K562 (cell line): ENCODE data around the gene CCAR1. TPM values are rescaled to one million over a fixed set of nuclear protein-coding genes. Genes with fewer than 3 reads are reported as not detected.

Source experiments
- BHLHE40 ChIP-seq: IDR thresholded peaks from 2 replicates; pipeline ENCODE4 v1.6.1; 2011; ENCODE audit warnings: low read length, improper control_type of control experiment
- EP300 ChIP-seq: IDR thresholded peaks from 2 replicates; pipeline ENCODE4 v1.6.1; 2012; ENCODE audit warnings: low read length, improper control_type of control experiment
- GATAD2B ChIP-seq: fragments of 450-650 bp; IDR thresholded peaks from 2 replicates; pipeline ENCODE4 v1.6.1; 2017; ENCODE audit warnings: mild to moderate bottlenecking, borderline replicate concordance
- KLF1 ChIP-seq: fragments of 450-650 bp; IDR thresholded peaks from 2 replicates; pipeline ENCODE4 v1.6.1; 2016; ENCODE audit warnings: missing genetic modification characterization, missing compliant biosample characterization
- MCM2 ChIP-seq: fragments of 450-650 bp; IDR thresholded peaks from 2 replicates; pipeline ENCODE4 v1.6.1; 2017; ENCODE audit warnings: low read depth, mild to moderate bottlenecking
- NR1H2 ChIP-seq: sonication (generic); formaldehyde crosslinking; IDR thresholded peaks from 2 replicates; pipeline ENCODE4 v1.4.0; 2020; ENCODE audit warnings: mild to moderate bottlenecking, missing genetic modification reagents
- POLR2B ChIP-seq: fragments of 450-650 bp; IDR thresholded peaks from 2 replicates; pipeline ENCODE4 v1.6.1; 2018; ENCODE audit warnings: low read depth; ENCODE audit not compliant: partially characterized antibody
- RBM22 ChIP-seq: fragments of 200-400 bp; formaldehyde crosslinking; IDR thresholded peaks from 2 replicates; pipeline ENCODE4 v1.6.1; 2018; ENCODE audit warnings: low read length, low read depth; ENCODE audit not compliant: poor library complexity, severe bottlenecking
- ZNF584 ChIP-seq: fragments of 200-800 bp; sonication (Bioruptor generic); IDR thresholded peaks from 2 replicates; pipeline ENCODE4 v1.6.1; 2016; ENCODE audit warnings: low read depth, mild to moderate bottlenecking, missing genetic modification characterization, missing compliant biosample characterization
- polyA plus RNA-seq, 8 experiments: library from polyadenylated mRNA; depleted of rRNA in 4 of 8; stranded (reverse) in 5 of 8; unstranded in 3 of 8; fragments of >200 nt; fragmentation: Nextera tagmentation in 2 of 8; fragmentation: Illumina TruSeq in 1 of 8; extraction: Ambion mirVana in 2 of 8; extraction: Trizol in 1 of 8; gene quantifications; 2 replicates each; pipeline versions ENCODE4 v1.2.1 to v1.2.3, GENCODE V29; 2011 to 2014; ENCODE audit warnings: inconsistent platforms in 1 of 8, missing spikeins in 1 of 8
- total RNA-seq, 7 experiments: library from RNA; depleted of rRNA in 6 of 7; stranded (reverse); fragments of >200 nt in 6 of 7; fragmentation: Illumina TruSeq in 2 of 7; extraction: Trizol in 2 of 7; gene quantifications; 2 replicates each; pipeline versions ENCODE4 v1.2.1 to v1.2.3, GENCODE V29; 2011 to 2021; ENCODE audit warnings: low replicate concordance in 1 of 7
- TF ChIP-seq, protein P1 (sequence below): fragments of 250-450 bp; sonication (Bioruptor Pico); IDR thresholded peaks from 2 replicates; pipeline ENCODE4 v1.5.0; 2020; ENCODE audit warnings: mild to moderate bottlenecking
- TF ChIP-seq, protein P2 (sequence below), 2 experiments: fragments of 450-650 bp in 1 of 2; sonication (generic) in 1 of 2; formaldehyde crosslinking in 1 of 2; IDR thresholded peaks; 2 replicates each; pipeline versions ENCODE4 v1.7.1 to v1.9.0; 2016 to 2022; ENCODE audit warnings: inconsistent platforms in 1 of 2, mild to moderate bottlenecking in 1 of 2, missing genetic modification reagents in 1 of 2
- TF ChIP-seq, protein P3 (sequence below): fragments of 450-650 bp; IDR thresholded peaks from 2 replicates; pipeline ENCODE4 v1.6.1; 2017; ENCODE audit warnings: antibody characterized with exemption

Gene CCAR1
- total and polyA plus RNA-seq, 9 of the 15 experiments (the other 6 are each of a cell fraction or from before 2014, with no cell fraction given), result 44.8 to 173 (median 111) TPM

DNA sequence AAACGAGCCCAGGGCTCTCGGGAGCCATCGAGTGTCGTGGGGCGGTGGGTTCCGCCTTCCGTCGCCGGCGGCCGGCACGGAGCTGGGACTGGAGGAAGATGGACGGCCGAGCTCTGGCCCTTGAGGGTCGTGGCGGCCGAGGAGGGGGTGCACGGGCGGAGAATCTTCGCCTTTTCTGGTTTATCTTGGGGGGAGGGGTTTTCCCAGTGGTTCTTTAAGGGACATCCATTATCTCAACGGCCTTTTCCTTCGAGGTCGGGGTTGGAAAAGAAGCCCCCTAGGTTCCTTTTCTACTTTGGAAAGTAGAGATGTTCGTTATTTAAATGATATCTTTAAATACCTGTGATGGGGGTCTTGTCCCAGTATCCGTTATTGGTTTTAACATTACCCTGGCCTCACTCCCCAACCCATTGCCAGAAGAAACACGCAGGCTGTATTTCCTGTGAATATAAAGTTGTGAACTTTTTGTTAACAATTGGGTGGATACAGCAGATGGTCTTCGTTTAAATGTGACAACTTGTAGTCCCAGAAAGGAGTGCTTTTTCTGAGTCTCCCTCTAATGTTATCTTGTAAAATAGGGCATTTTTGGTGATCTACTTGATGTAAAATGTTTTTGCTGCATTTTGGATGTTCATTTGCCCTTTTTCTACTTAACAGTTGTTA is 765 bp downstream of the CCAR1 start (continued):
- TF ChIP-seq, protein P1, sequence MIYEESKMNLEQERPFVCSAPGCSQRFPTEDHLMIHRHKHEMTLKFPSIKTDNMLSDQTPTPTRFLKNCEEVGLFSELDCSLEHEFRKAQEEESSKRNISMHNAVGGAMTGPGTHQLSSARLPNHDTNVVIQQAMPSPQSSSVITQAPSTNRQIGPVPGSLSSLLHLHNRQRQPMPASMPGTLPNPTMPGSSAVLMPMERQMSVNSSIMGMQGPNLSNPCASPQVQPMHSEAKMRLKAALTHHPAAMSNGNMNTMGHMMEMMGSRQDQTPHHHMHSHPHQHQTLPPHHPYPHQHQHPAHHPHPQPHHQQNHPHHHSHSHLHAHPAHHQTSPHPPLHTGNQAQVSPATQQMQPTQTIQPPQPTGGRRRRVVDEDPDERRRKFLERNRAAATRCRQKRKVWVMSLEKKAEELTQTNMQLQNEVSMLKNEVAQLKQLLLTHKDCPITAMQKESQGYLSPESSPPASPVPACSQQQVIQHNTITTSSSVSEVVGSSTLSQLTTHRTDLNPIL (CRISPR knock-in tag), result no peak
- TF ChIP-seq NR1H2 (no peak), POLR2B (no peak), GATAD2B (no peak), MCM2 (no peak), KLF1 (no peak), ZNF584 (CRISPR knock-in tag) (no peak; the same call in 1 of the 2 replicates), EP300 (no peak), RBM22 (no peak), BHLHE40 (no peak)
- TF ChIP-seq, protein P2, sequence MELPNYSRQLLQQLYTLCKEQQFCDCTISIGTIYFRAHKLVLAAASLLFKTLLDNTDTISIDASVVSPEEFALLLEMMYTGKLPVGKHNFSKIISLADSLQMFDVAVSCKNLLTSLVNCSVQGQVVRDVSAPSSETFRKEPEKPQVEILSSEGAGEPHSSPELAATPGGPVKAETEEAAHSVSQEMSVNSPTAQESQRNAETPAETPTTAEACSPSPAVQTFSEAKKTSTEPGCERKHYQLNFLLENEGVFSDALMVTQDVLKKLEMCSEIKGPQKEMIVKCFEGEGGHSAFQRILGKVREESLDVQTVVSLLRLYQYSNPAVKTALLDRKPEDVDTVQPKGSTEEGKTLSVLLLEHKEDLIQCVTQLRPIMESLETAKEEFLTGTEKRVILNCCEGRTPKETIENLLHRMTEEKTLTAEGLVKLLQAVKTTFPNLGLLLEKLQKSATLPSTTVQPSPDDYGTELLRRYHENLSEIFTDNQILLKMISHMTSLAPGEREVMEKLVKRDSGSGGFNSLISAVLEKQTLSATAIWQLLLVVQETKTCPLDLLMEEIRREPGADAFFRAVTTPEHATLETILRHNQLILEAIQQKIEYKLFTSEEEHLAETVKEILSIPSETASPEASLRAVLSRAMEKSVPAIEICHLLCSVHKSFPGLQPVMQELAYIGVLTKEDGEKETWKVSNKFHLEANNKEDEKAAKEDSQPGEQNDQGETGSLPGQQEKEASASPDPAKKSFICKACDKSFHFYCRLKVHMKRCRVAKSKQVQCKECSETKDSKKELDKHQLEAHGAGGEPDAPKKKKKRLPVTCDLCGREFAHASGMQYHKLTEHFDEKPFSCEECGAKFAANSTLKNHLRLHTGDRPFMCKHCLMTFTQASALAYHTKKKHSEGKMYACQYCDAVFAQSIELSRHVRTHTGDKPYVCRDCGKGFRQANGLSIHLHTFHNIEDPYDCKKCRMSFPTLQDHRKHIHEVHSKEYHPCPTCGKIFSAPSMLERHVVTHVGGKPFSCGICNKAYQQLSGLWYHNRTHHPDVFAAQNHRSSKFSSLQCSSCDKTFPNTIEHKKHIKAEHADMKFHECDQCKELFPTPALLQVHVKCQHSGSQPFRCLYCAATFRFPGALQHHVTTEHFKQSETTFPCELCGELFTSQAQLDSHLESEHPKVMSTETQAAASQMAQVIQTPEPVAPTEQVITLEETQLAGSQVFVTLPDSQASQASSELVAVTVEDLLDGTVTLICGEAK (IDR thresholded peaks at IDR 0.05), result no peak; the same call in 1 of the 2 replicates
- TF ChIP-seq, protein P2 (CRISPR knock-in tag; IDR thresholded peaks at IDR 0.05), result no peak
- TF ChIP-seq, protein P3, sequence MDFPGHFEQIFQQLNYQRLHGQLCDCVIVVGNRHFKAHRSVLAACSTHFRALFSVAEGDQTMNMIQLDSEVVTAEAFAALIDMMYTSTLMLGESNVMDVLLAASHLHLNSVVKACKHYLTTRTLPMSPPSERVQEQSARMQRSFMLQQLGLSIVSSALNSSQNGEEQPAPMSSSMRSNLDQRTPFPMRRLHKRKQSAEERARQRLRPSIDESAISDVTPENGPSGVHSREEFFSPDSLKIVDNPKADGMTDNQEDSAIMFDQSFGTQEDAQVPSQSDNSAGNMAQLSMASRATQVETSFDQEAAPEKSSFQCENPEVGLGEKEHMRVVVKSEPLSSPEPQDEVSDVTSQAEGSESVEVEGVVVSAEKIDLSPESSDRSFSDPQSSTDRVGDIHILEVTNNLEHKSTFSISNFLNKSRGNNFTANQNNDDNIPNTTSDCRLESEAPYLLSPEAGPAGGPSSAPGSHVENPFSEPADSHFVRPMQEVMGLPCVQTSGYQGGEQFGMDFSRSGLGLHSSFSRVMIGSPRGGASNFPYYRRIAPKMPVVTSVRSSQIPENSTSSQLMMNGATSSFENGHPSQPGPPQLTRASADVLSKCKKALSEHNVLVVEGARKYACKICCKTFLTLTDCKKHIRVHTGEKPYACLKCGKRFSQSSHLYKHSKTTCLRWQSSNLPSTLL, result no peak
